HG02884 (cell line): Measurements from ENCODE around the gene WDR46.
A peak's percentile ranks its signal among the peaks of the same experiment; 100 is the strongest.
"Not testable (repeated sequence)": the region's sequence is repeated elsewhere in the genome, so short reads cannot be mapped to it uniquely, and the experiment has no call there.

ENCODE experiments used
- ATAC-seq: cut with Tn5 transposase; IDR thresholded peaks from one replicate; pipeline ENCODE4 v1.9.1; 2021; ENCODE audit warnings: mild to moderate bottlenecking, moderate library complexity; ENCODE audit not compliant: unreplicated experiment

The WDR46 gene

DNA sequence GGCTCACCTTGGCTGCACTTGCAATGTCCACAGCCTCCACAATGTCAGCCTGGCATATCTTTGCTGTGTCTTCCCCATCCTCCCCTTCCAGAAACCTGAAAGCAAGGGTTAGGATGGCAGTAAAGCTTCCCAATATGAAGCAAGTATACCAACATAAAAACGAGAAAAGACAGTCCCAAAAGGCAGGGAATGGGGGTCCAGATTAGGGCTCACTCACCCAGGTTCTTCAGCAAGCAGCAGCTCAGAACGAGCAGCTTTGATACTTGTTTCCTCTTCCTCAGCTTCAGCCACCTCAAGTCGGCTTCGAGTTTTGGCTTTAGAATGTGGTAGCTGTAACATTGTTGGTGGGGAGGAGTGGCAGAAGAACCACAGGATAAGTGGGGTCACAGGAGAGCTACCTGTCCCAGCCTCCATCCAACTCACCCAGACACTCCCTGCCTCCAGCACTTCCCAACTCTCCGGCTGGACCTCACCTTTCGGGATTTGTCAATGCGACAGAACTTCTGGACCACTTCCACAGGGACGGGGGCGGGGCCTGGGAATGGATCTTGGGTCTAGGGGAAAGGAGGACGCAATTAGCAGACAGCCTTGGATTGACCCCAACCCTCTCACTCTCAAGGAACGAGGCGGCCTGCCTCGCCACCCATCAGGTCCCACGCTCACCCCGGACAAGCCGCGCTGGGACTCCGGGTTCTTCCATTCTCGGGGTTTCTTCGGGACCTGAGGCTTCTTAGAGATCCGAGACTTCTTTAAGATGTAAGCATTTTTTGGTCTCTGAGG lies 708 bp downstream of the WDR46 start:
- no peak for ATAC-seq

DNA sequence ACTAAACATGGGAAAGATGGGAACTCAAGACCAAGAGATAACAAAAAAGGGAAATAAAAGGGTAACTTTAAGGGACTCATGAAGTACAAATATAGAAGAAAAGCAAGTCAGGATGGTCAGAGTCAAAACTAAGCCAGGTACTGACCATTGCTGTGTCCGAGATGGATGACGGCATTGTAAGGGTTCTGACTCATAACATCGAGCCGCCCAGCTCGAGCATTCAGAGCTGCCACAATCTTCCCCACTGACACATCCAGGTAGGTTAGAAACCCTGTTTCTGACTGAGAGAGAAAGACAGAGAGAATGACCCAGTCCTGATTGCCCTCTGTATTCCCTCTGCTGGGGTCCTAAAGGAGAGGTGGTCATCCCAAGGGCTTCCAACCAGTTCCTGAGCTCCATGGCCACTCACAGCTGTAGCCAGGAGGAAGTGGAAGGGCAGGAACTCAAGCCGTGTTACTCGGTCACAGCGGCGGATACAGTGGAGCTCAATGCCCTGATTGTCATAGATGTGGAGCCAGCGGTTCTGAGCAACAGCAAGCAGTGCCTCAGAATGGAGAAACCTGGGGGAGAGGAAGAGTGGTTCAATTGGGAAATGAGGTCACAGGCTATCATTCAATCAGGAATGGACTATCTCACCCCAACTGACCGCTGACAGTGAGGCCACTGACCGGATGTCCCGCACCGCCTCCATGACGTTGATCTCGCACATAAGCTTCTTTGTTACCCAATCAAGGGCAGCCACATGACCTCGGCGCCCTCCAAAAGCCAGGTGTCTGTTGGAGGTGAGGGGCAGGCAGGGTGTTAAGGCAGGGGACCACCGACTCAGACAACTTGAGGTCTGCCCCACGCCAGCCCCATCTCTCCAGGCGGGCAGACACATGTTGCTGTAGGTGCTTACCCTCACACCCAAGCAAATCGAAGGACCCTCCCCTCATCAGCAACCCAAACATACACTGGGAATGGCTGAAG lies 1.8 kb downstream of the WDR46 start:
- ATAC-seq = no peak

DNA sequence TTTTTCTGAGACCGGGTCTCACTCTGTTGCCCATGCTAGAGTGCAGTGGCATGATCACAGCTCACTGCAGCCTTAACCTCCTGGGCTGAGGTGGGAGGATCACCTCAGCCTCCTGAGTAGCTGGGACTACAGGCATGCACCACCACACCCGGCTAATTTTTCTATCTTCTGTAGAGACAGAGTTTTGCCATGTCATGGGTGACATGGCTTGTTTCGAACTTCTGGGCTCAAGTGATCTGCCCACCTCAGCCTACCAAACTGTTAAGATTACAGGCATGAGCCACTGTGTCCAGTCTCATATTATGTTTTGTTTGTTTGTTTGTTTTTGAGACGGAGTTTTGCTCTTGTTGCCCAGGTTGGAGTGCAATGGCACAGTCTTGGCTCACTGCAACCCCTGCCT lies 3.8 kb downstream of the WDR46 start:
- ATAC-seq = not testable (repeated sequence)

DNA sequence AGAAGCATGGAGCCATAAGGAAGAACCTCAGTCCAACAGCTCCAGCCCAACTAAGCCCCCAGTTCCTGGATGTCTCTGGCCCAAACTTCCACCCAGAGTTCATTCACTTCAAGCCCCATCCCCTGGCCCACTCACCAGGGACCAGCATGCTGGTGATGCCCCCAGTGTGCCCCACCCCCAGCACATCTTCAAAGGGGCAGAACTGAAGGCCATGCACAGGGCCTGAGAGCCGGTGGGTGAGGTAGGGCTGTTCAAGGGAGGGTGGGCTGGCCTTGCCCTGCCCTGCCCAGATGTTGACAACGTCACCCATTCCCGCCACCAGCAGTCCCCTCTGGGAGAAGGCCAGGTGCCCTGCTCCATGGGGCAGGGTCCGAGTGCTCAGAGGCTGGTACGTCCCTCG lies 8.5 kb downstream of the WDR46 start:
- no peak for ATAC-seq

DNA sequence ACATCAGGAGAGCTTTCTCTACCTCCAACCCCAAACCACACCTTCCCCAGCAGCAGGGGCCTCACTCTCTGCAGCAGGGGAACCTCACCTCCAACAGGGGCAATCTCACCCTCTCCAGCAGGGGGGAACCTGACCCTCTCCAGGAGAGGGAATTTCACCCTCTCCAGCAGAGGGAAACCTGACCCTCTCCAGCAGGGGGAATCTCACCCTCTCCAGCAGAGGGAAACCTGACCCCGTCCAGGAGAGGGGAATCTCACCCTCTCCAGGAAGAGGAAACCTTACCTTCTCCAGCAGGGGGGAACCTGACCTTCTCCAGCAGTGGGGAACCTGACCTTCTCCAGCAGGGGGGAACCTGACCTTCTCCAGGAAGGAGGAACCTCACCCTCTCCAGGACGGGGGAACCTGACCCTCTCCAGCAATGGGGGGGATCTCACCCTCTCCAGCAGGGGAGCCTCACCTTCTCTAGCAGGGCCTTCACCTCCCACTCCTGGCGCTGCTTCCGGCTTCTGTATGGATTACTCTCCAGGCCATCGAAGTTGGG lies 9.0 kb downstream of the WDR46 start:
- no peak for ATAC-seq

DNA sequence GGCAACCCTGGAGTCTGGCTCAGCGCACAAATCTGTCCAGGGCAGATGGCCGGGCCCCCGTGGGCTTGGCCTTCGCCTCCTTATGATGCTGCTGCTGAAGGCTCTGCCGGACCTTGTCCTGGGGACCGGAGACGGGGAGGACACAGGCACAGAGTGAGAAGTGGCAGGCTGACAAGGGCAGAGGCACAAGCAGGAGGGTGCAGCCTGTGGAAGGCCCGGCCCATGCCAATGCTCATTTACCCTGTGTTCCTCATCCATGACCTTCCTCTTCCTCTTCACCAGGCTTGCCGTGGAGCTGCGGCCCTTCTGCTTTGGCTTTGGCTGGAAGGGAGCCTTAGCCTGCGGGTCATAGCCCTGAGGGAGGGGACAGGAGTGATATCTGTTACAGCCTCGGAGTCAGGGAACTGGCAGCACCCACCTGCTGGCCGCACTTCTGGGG lies 9.8 kb downstream of the WDR46 start:
- no peak for ATAC-seq

DNA sequence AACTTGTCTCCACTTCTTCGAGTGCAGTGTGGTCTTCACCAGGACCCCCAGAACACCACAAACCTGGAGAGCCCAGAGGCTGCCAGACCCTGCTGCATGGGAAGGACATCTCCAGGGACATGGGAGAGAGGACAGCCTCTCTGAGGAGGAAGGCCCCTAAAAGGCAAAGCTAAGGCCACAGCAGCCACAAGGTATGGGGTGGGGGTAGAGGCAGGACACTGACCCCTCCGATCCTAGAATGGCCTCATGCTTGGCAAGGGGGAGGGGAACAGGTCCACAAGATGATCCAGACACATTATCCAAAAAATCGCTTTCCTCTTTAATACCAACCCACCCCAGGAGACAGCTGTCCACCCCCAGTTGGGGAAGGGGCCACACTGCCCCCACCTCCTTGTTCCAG lies 10.2 kb downstream of the WDR46 start:
- no peak for ATAC-seq

DNA sequence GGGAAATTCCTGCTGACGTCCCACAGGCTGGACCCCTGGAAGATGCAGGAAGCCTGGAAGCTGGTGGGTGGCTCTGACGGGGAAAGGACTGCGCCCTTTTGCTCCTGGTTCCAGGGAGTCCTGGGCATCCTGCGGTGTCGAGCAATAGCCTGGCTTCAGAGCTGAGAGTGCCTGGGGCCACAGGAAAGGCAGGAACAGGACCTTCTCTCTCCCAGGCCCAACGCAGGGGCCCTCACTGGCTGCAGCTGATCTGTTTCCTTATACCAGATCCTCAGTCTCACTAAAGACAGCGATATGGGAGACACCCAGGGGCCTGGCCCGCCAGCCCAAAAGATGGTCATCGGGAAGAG lies 10.7 kb downstream of the WDR46 start:
- ATAC-seq = no peak

DNA sequence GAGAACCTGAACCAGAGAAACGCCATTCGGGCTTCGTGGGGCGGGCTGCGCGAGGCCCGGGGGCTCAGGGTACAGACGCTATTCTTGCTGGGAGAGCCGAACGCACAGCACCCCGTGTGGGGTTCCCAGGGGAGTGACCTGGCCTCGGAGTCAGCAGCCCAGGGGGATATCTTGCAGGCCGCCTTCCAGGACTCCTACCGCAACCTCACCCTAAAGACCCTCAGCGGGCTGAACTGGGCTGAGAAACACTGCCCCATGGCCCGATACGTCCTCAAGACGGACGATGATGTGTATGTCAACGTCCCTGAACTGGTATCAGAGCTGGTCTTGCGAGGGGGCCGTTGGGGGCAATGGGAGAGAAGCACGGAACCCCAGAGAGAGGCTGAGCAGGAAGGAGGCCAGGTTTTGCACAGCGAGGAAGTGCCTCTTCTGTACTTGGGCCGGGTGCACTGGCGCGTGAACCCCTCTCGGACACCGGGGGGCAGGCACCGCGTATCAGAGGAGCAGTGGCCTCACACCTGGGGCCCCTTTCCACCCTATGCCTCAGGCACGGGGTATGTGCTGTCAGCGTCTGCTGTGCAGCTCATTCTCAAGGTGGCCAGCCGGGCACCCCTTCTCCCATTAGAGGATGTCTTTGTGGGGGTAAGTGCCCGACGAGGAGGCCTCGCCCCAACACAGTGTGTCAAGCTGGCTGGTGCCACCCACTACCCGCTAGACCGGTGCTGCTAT lies 11.2 kb downstream of the WDR46 start:
- no peak for ATAC-seq

DNA sequence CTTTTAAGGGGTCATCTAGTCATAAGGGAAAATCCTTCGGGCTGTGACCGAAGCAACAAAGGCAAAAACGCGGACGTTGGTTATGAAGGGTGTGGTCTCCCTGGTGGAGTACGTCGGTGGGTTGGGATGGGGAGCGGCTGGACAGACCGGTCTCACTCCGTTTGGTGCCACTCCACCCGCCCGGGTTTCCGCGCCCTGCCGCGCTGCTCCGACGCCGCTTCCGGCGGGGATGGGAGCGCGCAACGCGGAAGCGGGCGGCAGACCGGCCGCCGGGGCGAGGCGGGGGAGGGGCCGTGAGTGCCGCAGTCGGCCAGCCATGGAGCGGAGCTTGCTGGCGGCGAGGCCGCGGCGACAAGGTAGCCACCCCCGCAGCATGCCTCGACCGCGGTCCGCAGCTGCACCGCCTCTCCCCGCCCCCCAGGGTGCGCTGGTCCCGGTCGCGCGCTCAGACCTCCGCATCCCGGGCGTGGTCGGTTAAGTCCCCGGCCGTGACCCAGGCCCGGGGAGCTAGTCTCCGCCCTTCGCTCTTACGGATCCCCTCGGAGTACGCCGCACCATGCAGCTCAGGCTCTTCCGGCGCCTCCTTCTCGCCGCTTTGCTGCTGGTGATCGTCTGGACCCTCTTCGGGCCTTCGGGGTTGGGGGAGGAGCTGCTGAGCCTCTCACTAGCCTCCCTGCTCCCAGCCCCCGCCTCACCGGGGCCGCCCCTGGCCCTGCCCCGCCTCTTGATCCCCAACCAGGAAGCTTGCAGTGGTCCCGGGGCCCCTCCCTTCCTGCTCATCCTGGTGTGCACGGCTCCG lies 12.0 kb downstream of the WDR46 start, which contains the start of gene B3GALT4:
Gene B3GALT4, plus strand, starts transcription at position 260 of the 799 bp plus-strand sequence. Its CDS starts 297 bp downstream, at position 557.
- peak; percentile 43 for ATAC-seq

DNA sequence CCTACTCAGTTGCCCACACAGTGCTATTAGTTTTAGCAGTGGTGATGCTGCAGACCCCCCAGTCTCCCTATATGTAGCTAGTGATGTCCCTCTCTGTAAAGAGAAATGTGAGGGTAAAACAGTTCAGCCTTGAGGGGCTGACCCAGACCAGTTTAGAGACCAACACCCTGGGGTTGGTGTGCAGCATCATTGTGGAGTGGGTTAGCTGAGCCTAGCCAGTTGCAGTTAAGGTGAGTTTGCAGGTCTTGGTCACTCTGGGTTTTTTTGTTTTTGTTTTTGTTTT lies 12.5 kb downstream of the WDR46 start:
- ATAC-seq = no peak

DNA sequence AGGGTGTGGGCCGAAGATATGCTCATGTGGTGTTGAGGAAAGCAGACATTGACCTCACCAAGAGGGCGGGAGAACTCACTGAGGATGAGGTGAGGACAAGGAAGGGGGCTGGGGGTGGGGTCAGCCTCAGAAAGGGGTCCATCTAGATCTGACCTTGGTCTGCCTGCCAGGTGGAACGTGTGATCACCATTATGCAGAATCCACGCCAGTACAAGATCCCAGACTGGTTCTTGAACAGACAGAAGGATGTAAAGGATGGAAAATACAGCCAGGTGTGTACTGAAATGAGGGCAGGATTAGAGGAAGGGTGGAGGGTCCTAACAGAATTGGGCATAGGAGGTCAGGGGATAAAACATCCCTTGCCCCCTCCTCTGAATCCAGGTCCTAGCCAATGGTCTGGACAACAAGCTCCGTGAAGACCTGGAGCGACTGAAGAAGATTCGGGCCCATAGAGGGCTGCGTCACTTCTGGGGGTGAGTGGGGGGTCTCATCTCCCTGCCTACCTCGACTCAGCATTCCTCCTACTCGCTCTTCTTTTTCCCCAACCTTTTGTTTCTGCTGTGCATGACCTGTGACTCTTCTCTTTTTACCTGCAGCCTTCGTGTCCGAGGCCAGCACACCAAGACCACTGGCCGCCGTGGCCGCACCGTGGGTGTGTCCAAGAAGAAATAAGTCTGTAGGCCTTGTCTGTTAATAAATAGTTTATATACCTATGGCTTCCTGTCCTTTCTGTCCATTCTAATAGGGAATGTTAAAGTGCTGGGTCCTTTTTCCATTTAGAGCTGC lies 13.1 kb downstream of the WDR46 start:
- not testable (repeated sequence) for ATAC-seq

DNA sequence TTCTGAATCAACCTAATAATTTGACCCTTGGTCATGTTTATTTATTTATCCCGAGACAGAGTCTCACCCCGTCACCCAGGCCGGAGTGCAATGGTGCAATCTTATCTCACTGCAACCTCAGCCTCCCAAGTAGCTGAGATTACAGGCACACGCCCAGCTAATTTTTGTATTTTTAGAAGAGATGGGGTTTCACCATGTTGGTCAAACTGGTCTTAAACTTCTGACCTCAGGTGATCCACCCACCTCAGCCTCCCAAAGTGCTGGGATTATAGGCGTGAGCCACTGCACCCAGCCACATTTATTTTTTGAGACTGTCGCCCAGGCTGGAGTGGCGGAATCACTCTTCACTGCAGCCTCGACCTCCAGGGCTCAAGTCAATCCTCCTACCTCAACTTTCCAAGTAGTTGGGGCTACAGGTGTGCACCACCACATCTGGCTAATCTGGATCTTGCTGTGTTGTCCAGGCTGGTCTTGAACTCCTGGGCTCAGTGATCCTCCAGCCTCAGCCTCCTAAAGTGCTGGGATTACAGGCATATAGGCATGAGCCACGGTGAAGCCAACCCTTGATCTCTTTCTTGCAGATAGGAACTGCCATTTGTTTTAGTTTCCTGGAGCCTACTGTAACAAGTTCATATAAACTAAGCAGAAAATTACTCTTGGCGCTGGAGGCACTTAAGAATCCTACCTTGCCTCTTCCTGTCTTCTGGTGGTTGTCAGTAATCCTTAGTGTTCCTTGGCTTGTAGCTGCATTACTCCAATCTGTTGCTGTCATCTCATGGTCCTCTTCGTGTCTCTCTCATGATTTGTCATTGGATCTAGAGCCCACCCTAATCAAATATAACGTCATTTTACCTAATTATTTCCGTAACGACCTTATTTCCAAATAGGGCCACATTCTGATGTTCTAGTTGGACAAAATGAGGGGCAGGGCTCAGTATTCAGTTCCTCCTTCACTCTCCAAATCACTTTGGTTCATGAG lies 14.8 kb downstream of the WDR46 start:
- ATAC-seq = no peak

DNA sequence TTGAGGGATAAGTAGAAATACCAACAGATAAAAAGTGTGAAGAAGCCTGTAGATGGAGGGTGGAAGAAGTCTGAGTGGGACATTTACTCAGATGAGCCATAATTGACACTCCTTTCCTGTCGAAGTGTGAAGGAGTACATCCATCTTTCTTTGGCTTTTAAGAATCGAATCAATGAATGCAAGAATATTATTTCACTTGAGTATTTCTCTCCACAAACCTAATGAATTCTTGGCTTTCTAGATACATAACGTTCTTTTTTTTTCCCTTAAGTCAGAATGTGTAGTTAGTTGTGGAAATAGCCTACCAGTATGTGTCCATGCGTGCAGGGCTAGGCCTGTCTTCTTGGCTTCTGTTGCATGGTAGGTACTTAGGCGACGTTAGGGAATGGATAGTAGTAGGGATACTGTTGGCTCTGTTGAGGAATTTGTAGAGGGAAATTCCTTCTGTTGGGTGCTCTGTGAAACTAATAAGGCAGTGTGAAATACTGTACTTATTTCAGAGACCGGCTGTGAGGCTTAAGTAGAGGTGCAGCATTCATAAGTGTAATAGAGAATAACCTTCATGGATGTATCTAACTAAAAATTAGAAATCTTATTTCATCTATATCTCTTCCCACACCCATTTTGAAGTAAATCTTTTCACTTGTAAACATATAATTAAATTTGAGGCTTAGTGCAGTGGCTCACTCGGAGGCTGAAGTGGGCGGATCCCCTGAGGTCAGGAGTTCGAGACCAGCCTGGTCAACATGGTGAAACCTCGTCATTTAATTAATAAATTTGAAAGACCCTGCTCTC lies 15.7 kb downstream of the WDR46 start:
- ATAC-seq = no peak

DNA sequence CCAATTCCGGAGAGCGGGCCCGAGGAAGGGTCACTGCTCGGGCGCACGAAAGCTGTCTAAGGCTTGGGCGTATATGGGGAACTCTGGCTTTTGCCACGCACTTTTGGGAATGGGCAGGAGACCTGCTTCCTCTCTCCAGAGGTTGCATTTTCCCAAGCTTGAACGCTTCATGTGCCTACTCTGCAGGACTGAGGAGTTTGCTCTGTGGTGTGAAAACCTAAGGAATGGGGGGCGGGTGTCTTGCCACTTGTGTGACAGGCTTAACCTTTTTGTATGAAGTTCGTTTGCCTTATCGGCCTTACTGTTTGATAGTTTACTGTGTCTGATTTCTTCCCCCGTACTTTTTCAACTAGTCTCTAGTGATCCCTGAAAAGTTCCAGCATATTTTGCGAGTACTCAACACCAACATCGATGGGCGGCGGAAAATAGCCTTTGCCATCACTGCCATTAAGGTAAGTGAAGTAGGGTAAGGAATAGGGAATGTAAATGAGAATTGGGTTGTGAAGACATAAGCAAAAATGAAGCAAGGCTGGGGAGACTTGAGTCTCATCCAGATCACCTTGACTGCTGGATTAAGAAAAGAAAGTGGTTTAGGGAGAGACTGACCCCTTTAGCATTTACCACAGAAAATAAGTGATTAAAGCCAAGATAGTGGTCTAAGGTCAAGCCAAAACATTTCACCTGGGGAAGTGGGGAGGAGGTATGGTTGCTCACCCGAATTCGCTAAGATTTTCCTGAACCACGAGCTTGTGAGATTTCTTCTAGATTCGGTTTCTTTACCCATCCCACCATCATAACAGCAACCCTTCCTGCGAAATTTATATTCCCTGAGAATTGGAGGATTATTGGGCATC lies 16.5 kb downstream of the WDR46 start:
- no peak for ATAC-seq

DNA sequence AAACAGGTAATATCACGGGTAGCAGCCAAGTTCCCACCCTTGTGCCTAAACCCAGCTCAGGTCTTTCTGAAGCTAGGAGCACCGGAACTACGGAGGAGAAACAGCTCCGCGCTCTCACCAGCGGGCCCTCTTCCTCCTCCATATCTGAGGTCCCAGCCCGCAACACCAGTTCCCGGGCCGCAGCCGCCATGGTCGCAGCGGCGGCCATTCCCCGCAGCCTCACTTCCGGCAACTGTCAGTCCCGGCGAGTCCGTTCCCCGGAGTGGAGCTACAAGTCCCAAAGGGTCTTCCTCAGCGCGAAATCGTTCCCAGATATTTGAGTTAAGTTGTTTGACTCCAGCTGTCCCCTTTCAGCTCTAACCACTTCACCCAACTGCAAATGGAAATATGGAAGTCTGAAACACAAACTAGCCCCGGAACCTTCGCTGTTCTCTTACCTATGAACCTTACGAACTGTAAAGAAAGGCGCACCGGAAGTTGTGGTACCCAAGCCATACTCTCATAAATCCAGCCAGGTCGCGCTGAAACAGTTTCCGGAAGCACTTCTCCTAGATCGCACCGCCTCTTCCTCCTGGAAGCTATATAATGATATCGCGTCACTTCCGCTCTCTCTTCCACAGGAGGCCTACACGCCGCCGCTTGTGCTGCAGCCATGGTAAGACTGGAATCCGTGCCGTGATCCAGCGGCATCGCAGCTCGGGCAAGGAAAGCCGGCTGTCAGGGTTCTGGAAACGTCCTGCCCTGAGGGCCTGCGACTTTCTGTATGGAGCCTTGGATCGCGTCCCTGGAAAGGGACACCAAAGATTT lies 17.4 kb downstream of the WDR46 start, which contains the start of the genes RPS18 and VPS52:
Gene RPS18, plus strand, starts transcription at position 608 of the 807 bp plus-strand sequence. Its CDS starts 45 bp downstream, at position 653.
Gene VPS52, minus strand, starts transcription at position 409 of the 807 bp plus-strand sequence. Its CDS starts 201 bp downstream, at position 208.
- peak; percentile 79 for ATAC-seq
